Measurements from ENCODE around the gene FBXO22.
"Not testable (repeated sequence)": the region's sequence is repeated elsewhere in the genome, so short reads cannot be mapped to it uniquely, and the experiment has no call there.

The FBXO22 gene

DNA sequence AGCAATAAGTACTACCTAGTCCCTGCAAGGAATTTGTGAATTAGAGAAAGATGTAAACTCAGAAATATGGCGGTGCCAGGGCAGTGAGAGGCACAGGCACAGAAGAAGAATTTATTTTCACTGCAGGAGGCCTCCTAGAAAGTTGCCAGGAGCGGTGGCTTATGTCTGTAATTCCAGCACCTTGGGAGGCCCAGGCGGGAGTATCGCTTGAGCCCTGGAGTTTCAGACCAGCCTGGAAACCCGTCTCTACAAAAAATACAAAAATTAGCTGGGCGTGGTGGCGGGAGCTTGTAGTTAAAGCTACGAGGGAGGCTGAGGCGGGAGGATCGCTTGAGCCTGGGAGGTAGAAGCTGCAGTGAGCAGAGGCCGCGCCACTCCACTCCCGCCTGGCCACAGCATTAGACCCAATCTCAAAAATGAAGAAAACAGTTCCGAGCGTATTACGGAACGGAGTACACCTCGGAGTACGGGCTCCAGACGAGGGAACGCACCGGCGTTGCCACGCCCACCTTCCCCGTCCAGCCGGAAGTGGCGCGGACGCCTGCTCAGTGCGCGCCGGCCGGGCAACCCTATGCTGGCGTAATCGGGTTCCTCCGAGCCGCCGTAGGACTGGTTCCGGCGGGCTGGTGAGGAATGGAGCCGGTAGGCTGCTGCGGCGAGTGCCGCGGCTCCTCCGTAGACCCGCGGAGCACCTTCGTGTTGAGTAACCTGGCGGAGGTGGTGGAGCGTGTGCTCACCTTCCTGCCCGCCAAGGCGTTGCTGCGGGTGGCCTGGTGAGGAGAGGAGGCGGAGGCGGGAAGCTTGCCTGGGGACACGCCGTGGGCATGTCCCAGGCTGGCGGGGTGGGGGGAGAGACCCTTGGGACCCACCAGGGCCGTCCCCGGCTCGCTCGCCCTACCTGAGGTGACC, at the start of gene FBXO22:
Gene FBXO22 (plus strand): TSS at position 548 of the 909 bp plus-strand sequence. CDS start 86 bp downstream, at position 634.
- Histone ChIP-seq H3K27ac (peak within 1 kb of the TSS; percentile 84), H4K20me1 (peaks cover 18% of the 10 kb centered on the region; the same call in 1 of the 2 replicates), H3K4me1 (peaks cover 46% of the 10 kb centered on the region), H3K27me3 (no peaks in the 10 kb centered on the region), H3K36me3 (peaks cover 56% of the 10 kb centered on the region), H3K9me3 (no peaks in the 10 kb centered on the region), H3K9ac (peak within 1 kb of the TSS; percentile 83), H3K4me2 (peak within 1 kb of the TSS; percentile 88), H3K4me3 (peak within 1 kb of the TSS; percentile 85)
- no peak for TF ChIP-seq Cebpa-rat (IDR thresholded peaks at IDR 0.05)

DNA sequence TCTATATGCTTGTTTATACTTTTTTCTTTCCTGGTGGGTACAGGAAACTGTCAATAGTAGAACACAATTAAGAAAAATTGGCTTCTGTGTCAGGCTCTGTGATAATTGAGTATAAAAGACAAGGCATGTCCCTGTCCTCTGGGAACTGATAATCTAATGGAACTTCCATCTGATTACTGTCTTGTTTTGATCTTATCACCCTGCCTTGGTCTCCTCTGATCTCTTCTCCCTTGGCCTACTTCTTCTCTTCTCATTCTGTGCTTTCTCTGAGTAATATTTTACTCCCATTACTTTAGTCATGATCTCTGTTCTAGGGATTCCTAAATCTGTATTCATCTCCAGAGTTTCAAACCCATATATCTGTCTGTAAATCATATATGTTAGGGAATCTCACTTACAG, 45.8 kb upstream of the FBXO22 start:
- Histone ChIP-seq H3K9me3 (no peaks in the 10 kb centered on the region), H3K27me3 (no peaks in the 10 kb centered on the region), H3K4me3 (no peak overlapping the region), H3K27ac (no peak overlapping the region), H3K36me3 (peaks cover 92% of the 10 kb centered on the region), H3K9ac (no peak overlapping the region), H3K4me1 (no peaks in the 10 kb centered on the region), H4K20me1 (peaks cover 96% of the 10 kb centered on the region), H3K4me2 (no peak overlapping the region)
- TF ChIP-seq Cebpa-rat (IDR thresholded peaks at IDR 0.05) = no peak

GRCh38 chr15:75861750-75862402, 41.8 kb upstream of the FBXO22 start:
- peaks cover 99% of the 10 kb centered on the region for H4K20me1 ChIP-seq

GRCh38 chr15:75862796-75863195, 40.9 kb upstream of the FBXO22 start:
- Histone ChIP-seq H3K4me1 (peaks cover 9% of the 10 kb centered on the region; the same call in 1 of the 2 replicates), H3K9ac (no peak overlapping the region)
- TF ChIP-seq Cebpa-rat (IDR thresholded peaks at IDR 0.05) = no peak

More at GRCh38 chr15:75861750-75862402, 41.8 kb upstream of the FBXO22 start:
- H3K4me2 ChIP-seq = no peak overlapping the region
- no peak overlapping the region for H3K9ac ChIP-seq
- H3K4me3 ChIP-seq = no peak overlapping the region
- H3K4me1 ChIP-seq = peaks cover 5% of the 10 kb centered on the region; the same call in 1 of the 2 replicates
- no peaks in the 10 kb centered on the region for H3K9me3 ChIP-seq
- no peak overlapping the region for H3K27ac ChIP-seq
- H3K36me3 ChIP-seq = peaks cover 93% of the 10 kb centered on the region
- H3K27me3 ChIP-seq = no peaks in the 10 kb centered on the region
- TF ChIP-seq Cebpa-rat (IDR thresholded peaks at IDR 0.05) = no peak

DNA sequence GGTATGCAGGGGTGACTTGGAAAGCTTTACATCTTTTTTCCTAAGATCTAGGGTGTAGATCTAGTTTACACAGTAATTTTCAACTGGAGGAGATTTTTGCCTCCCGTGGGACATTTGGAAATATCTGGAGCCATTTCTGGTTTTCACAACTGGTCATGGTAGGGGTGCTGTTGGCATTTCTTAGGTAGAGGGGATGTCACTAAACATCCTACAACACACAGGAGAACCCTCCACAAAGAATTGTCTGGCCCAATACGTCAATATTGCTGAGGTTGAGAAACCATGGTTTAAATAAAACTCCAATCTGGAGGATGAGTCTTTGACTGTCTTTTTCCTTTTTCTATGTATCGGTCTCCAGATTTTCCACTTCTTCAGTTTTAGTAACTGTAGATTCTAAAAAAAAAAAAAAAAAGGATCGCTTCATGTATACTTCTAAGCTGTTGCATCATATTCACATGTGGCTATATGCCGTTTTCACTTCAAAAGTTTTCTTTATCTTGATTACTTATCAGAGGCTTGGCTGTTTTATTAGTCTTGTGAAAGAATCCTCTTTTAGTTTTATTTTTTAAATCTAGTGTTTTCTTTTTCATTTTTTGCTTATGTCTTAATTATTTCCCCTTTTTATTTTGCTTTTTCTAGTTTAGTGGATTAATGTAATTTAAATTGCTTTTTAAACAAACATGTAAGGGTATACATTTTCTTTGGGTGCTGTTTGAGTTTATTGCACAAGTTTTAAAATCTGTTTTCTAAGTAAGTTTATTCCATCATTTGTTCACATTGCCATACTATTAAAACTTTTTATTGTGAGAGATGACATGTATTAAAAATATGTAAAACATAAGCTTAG, 39.2 kb upstream of the FBXO22 start:
- no peak overlapping the region for H3K4me3 ChIP-seq
- no peak overlapping the region for H3K27ac ChIP-seq
- H3K9ac ChIP-seq = no peak overlapping the region
- H3K36me3 ChIP-seq = peaks cover 87% of the 10 kb centered on the region
- H3K9me3 ChIP-seq = no peaks in the 10 kb centered on the region
- H3K27me3 ChIP-seq = no peaks in the 10 kb centered on the region
- TF ChIP-seq Cebpa-rat (IDR thresholded peaks at IDR 0.05) = no peak
- peaks cover 9% of the 10 kb centered on the region; the same call in 1 of the 2 replicates for H3K4me1 ChIP-seq
- no peak overlapping the region for H3K4me2 ChIP-seq
- H4K20me1 ChIP-seq = peaks cover 92% of the 10 kb centered on the region

More at GRCh38 chr15:75862796-75863195, 40.9 kb upstream of the FBXO22 start:
- no peak overlapping the region for H3K4me3 ChIP-seq
- H3K27ac ChIP-seq = no peak overlapping the region
- no peak overlapping the region for H3K4me2 ChIP-seq
- peaks cover 93% of the 10 kb centered on the region for H3K36me3 ChIP-seq
- H3K27me3 ChIP-seq = no peaks in the 10 kb centered on the region
- H3K9me3 ChIP-seq = no peaks in the 10 kb centered on the region
- H4K20me1 ChIP-seq = peaks cover 99% of the 10 kb centered on the region

- not testable (repeated sequence) for H3K4me1 ChIP-seq, H3K9ac ChIP-seq, H3K27ac ChIP-seq, H3K27me3 ChIP-seq, H3K9me3 ChIP-seq, H3K4me3 ChIP-seq, H3K4me2 ChIP-seq
- H4K20me1 ChIP-seq = peaks cover 76% of the 10 kb centered on the region
- peaks cover 85% of the 10 kb centered on the region for H3K36me3 ChIP-seq
Observed at GRCh38 chr15:75866045-75866444, 37.6 kb upstream of the FBXO22 start.

DNA sequence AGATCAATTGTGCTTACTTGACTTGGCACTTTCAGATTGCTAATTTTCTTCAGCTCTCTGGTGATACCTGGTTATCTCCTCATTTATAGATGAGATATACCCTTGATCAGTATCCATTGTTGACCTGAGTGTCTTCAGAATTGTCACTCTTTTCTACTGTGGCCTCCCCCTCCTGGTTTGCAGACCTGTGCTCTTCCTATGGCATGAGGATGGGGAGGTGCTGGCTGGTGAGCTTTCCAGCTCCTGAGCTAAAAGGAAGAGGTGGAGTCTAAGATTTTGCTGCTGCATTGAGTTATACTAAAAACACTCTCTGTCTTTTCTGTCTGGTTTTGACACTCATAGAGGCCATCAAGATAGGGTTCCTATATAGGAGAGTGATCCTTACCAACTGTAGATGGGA, 36.8 kb upstream of the FBXO22 start:
- peaks cover 69% of the 10 kb centered on the region for H4K20me1 ChIP-seq
- H3K9ac ChIP-seq = no peak overlapping the region
- H3K9me3 ChIP-seq = no peaks in the 10 kb centered on the region
- no peak overlapping the region for H3K4me2 ChIP-seq
- peaks cover 81% of the 10 kb centered on the region for H3K36me3 ChIP-seq
- peaks cover 9% of the 10 kb centered on the region; the same call in 1 of the 2 replicates for H3K4me1 ChIP-seq
- no peaks in the 10 kb centered on the region for H3K27me3 ChIP-seq
- no peak overlapping the region for H3K27ac ChIP-seq
- TF ChIP-seq Cebpa-rat (IDR thresholded peaks at IDR 0.05) = no peak
- no peak overlapping the region for H3K4me3 ChIP-seq

GRCh38 chr15:75867449-75867848, 36.2 kb upstream of the FBXO22 start:
- Histone ChIP-seq H4K20me1 (peaks cover 63% of the 10 kb centered on the region), H3K4me1 (peaks cover 9% of the 10 kb centered on the region; the same call in 1 of the 2 replicates), H3K36me3 (peaks cover 78% of the 10 kb centered on the region), H3K9ac (no peak overlapping the region), H3K27me3 (no peaks in the 10 kb centered on the region), H3K27ac (no peak overlapping the region), H3K4me2 (no peak overlapping the region), H3K4me3 (no peak overlapping the region), H3K9me3 (no peaks in the 10 kb centered on the region)
- TF ChIP-seq Cebpa-rat (IDR thresholded peaks at IDR 0.05) = no peak

DNA sequence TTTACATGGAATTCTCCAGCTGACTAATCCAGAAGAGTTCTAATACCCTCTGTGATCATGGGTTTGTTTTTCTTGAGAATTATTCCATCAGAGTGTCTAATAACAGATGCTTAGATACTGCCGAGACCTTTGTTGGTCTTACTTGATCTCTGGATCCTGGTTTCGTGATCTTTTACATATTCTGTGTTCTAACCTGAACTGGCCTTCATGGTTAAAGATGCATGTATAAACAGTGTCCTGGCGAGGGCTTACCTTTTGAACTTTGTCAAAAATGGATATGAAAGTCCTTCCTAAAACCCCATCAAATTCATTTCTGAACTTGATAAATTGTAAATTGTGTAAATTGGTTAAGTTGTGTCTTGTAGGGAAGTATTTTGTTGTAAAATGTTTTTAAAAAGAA, 35.7 kb upstream of the FBXO22 start:
- Histone ChIP-seq H3K4me1 (peaks cover 9% of the 10 kb centered on the region; the same call in 1 of the 2 replicates), H3K4me3 (no peak overlapping the region), H3K27ac (no peak overlapping the region), H3K9me3 (no peaks in the 10 kb centered on the region), H3K9ac (no peak overlapping the region), H3K27me3 (no peaks in the 10 kb centered on the region), H3K36me3 (peaks cover 72% of the 10 kb centered on the region), H3K4me2 (no peak overlapping the region), H4K20me1 (peaks cover 58% of the 10 kb centered on the region)
- no peak for TF ChIP-seq Cebpa-rat (IDR thresholded peaks at IDR 0.05)
